GM19324 (cell line): ENCODE measurements around the gene DRP2.
"Not testable (repeated sequence)": the region's sequence is repeated elsewhere in the genome, so short reads cannot be mapped to it uniquely, and the experiment has no call there.

Experiments
- ATAC-seq: cut with Tn5 transposase; IDR thresholded peaks from one replicate; pipeline ENCODE4 v1.9.1; 2021; ENCODE audit warnings: mild to moderate bottlenecking, moderate library complexity; ENCODE audit not compliant: unreplicated experiment, low FRiP score

The DRP2 gene

GRCh38 chrX:101237041-101237440 is 17.5 kb downstream of the DRP2 start:
- ATAC-seq = no peak

- no peak for ATAC-seq
These were observed 21.9 kb downstream of the DRP2 start for GRCh38 chrX:101241531-101241930.

GRCh38 chrX:101252634-101253033 is 33.0 kb downstream of the DRP2 start:
- no peak for ATAC-seq

- ATAC-seq = no peak
These were observed 38.1 kb downstream of the DRP2 start for GRCh38 chrX:101257448-101258258.

GRCh38 chrX:101258259-101258581 is 38.6 kb downstream of the DRP2 start:
- no peak for ATAC-seq

- no peak for ATAC-seq
These were observed 40.8 kb downstream of the DRP2 start for GRCh38 chrX:101260435-101260834.

- no peak for ATAC-seq
These were observed 43.0 kb downstream of the DRP2 start for GRCh38 chrX:101262590-101262989.

GRCh38 chrX:101263766-101264165 is 44.2 kb downstream of the DRP2 start:
- no peak for ATAC-seq

- ATAC-seq = no peak
These were observed 46.4 kb downstream of the DRP2 start for GRCh38 chrX:101265869-101266428.

GRCh38 chrX:101274198-101274597 is 54.6 kb downstream of the DRP2 start:
- no peak for ATAC-seq

- ATAC-seq = no peak
These were observed 56.7 kb downstream of the DRP2 start for GRCh38 chrX:101276238-101276637.

- ATAC-seq = no peak
These were observed 67.8 kb downstream of the DRP2 start for GRCh38 chrX:101287402-101287801.

- ATAC-seq = no peak
These were observed 71.5 kb downstream of the DRP2 start, which contains the start of gene TAF7L for GRCh38 chrX:101290957-101291603. TSS of gene TAF7L (minus strand) at chrX:101291334. CDS start at chrX:101287543, 3,791 bp downstream.

- not testable (repeated sequence) for ATAC-seq
These were observed 76.0 kb downstream of the DRP2 start for GRCh38 chrX:101295603-101296002.

GRCh38 chrX:101303790-101304189 is 84.2 kb downstream of the DRP2 start:
- no peak for ATAC-seq
